Muscle layer of colon (tissue), 2 donors: ENCODE data around the gene ABCA13.

Experiments used
- H3K27ac ChIP-seq: one replicate; pipeline ENCODE4 v1.7.0; 2013; ENCODE audit warnings: low read depth, mild to moderate bottlenecking, low read length, moderate library complexity
- H3K27me3 ChIP-seq, 2 donors: one replicate each; pipeline ENCODE4 v1.7.0; 2013; ENCODE audit warnings: low read length in 2 of 2, mild to moderate bottlenecking in 2 of 2; ENCODE audit not compliant: insufficient read depth in 2 of 2, control insufficient read depth in 1 of 2
- H3K36me3 ChIP-seq: one replicate; pipeline ENCODE4 v1.7.0; 2013; ENCODE audit warnings: mild to moderate bottlenecking, low read length; ENCODE audit not compliant: insufficient read depth
- H3K4me1 ChIP-seq: one replicate; pipeline ENCODE4 v1.7.0; 2013; ENCODE audit warnings: mild to moderate bottlenecking, low read length; ENCODE audit not compliant: insufficient read depth
- H3K4me3 ChIP-seq, 2 donors: one replicate each; pipeline ENCODE4 v1.7.0; 2013; ENCODE audit warnings: low read length in 2 of 2, low read depth in 1 of 2, mild to moderate bottlenecking in 1 of 2, moderate library complexity in 1 of 2
- H3K9ac ChIP-seq: one replicate; pipeline ENCODE4 v1.7.0; 2013; ENCODE audit warnings: low read length
- H3K9me3 ChIP-seq: one replicate; pipeline ENCODE4 v1.7.0; 2013; ENCODE audit warnings: mild to moderate bottlenecking, low read length
- donor health status: abdominal sarcoma.
- donor health status: Adenocarcinoma of cecum.

Gene ABCA13

GRCh38 chr7:48497521-48497920 lies 326.3 kb downstream of the ABCA13 start:
- Histone ChIP-seq H3K4me1 (no peaks in the 10 kb centered on the region), H3K9me3 (no peaks in the 10 kb centered on the region), H3K36me3 (no peaks in the 10 kb centered on the region), H3K9ac (no peak overlapping the region), H3K27ac (no peak overlapping the region), H3K27me3 (no peaks in the 10 kb centered on the region), H3K4me3 (no peak overlapping the region)

DNA sequence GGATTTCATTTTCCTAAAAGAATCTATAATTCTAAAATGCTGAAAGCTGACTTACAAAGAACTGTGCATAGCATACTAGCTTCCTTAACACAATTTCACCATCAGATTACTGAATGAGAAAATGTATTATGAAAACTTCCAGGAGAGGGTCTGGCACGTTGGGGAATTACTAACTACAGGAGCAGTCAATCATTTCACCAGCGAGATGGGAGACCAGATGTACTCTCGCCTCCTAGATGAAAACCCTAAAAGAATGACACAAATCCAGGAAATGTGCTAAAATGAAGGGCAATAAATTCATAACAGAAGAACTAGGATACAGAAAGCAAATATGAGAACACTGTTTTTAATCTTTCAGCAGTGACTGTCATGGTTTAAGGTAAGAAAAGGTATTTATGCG lies 330.8 kb downstream of the ABCA13 start:
- Histone ChIP-seq H3K27ac (no peak overlapping the region), H3K4me1 (no peaks in the 10 kb centered on the region), H3K9ac (no peak overlapping the region), H3K4me3 (no peak overlapping the region), H3K36me3 (no peaks in the 10 kb centered on the region), H3K9me3 (no peaks in the 10 kb centered on the region), H3K27me3 (no peaks in the 10 kb centered on the region)

GRCh38 chr7:48505051-48505450 lies 333.8 kb downstream of the ABCA13 start:
- no peaks in the 10 kb centered on the region for H3K36me3 ChIP-seq
- no peak overlapping the region for H3K4me3 ChIP-seq
- H3K27ac ChIP-seq: no peak overlapping the region
- no peaks in the 10 kb centered on the region for H3K27me3 ChIP-seq
- no peak overlapping the region for H3K9ac ChIP-seq
- H3K9me3 ChIP-seq: no peaks in the 10 kb centered on the region
- H3K4me1 ChIP-seq: no peaks in the 10 kb centered on the region

DNA sequence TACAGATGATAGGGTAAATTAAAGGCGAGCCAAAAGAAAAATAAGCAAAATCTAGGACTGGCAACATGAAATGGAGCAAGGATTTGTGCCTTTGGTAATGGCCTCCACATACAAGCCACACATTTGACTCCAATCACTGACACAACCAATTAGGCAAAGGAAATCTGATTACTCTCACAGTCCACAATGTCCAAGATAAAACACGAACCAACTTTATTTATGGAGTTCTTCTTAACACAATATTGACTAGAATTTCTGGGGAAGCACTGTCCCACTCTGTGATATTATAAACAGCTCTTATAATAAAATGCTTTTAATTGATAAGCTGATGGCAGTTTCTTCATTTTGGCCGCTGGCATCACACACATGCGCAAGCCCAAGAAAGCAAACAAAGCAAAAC lies 334.2 kb downstream of the ABCA13 start:
- no peaks in the 10 kb centered on the region for H3K36me3 ChIP-seq
- no peak overlapping the region for H3K27ac ChIP-seq
- H3K9ac ChIP-seq: no peak overlapping the region
- H3K9me3 ChIP-seq: no peaks in the 10 kb centered on the region
- no peaks in the 10 kb centered on the region for H3K4me1 ChIP-seq
- H3K27me3 ChIP-seq: no peaks in the 10 kb centered on the region
- H3K4me3 ChIP-seq: no peak overlapping the region

DNA sequence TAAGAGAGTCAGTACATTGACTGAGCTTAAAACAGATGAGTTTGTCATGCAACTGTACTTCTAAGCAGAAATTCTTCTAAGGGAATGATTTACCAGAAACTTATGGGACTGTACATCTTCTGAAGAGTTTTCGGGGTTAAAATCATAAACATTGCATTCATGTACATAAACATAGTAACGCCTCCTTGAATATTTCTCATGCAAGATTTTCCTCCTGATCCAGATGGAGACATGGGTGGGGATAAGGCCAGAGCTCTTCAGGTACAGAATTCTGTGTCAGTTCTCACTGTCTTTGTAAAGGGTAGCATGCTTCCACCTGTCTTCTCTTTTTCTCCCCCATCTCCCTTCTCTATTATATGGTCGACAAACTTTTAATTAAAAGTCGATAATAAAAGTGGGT lies 335.3 kb downstream of the ABCA13 start:
- Histone ChIP-seq H3K9me3 (no peaks in the 10 kb centered on the region), H3K9ac (no peak overlapping the region), H3K27me3 (no peaks in the 10 kb centered on the region), H3K36me3 (no peaks in the 10 kb centered on the region), H3K27ac (no peak overlapping the region), H3K4me3 (no peak overlapping the region), H3K4me1 (no peaks in the 10 kb centered on the region)

GRCh38 chr7:48511080-48511479 lies 339.8 kb downstream of the ABCA13 start:
- Histone ChIP-seq H3K9ac (no peak overlapping the region), H3K27me3 (no peaks in the 10 kb centered on the region), H3K9me3 (no peaks in the 10 kb centered on the region), H3K4me3 (no peak overlapping the region), H3K4me1 (no peaks in the 10 kb centered on the region), H3K36me3 (no peaks in the 10 kb centered on the region), H3K27ac (no peak overlapping the region)

DNA sequence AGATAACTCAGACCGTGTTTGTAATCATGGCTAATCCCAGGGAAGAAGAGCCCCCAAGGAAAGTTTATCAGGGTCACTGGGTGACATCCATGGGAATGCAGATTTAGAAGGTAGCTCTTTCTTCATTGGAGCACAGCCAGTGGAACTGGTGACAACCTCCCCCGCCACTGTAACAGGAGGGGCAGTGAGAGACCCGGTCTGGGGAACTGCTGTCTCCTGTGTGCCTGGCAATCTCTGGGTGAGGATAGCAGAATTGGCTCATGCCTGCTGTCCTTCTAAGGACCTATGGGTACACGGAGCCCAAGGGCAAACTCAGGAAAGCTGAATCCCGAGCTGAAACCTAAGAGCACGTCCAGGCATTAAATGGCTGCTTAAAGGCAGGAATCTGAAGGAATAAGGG lies 341.6 kb downstream of the ABCA13 start:
- Histone ChIP-seq H3K4me3 (no peak overlapping the region), H3K9ac (no peak overlapping the region), H3K4me1 (no peaks in the 10 kb centered on the region), H3K27me3 (no peaks in the 10 kb centered on the region), H3K36me3 (no peaks in the 10 kb centered on the region), H3K27ac (no peak overlapping the region), H3K9me3 (no peaks in the 10 kb centered on the region)

DNA sequence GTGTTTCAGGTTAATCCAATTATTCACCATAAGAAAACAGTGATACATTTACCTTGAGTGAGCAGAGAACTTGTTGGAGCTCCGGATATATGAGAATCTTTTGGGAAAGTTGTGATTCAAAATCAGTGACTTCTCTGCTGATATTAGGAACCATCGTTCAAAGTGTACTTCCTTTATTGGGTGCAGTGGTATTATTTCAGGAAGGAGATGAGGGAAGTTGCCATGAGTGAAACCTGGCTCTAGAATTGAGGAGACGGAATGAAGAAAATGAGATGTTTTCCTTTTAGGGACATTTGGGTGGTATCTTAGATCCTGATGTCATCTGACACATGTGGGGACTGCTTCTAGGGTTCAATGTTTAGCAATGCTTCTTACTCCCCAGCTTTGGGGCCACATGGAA lies 343.9 kb downstream of the ABCA13 start:
- no peaks in the 10 kb centered on the region for H3K27me3 ChIP-seq
- H3K9ac ChIP-seq: no peak overlapping the region
- H3K36me3 ChIP-seq: no peaks in the 10 kb centered on the region
- H3K4me3 ChIP-seq: no peak overlapping the region
- no peaks in the 10 kb centered on the region for H3K4me1 ChIP-seq
- H3K9me3 ChIP-seq: no peaks in the 10 kb centered on the region
- no peak overlapping the region for H3K27ac ChIP-seq

DNA sequence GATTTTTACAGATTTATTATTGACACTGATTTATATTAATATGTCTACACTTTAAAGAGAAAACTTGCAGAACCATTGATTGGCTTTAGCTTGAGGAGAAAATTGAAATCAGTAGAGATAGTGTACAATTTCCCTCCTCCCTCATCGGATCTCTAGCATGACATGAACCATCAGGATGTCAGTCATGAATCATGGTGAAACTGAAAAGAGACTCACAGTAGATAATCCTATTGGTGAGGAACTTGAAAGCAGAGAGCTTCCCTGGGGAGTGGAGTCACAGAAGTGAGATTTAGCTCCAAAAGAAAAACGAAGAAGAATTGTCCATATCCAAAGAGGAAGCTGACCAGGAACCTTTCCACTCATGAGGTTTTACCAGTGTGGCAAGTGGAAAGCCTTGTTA lies 346.8 kb downstream of the ABCA13 start:
- Histone ChIP-seq H3K4me1 (no peaks in the 10 kb centered on the region), H3K4me3 (no peak overlapping the region), H3K36me3 (no peaks in the 10 kb centered on the region), H3K27ac (no peak overlapping the region), H3K27me3 (no peaks in the 10 kb centered on the region), H3K9me3 (no peaks in the 10 kb centered on the region), H3K9ac (no peak overlapping the region)

DNA sequence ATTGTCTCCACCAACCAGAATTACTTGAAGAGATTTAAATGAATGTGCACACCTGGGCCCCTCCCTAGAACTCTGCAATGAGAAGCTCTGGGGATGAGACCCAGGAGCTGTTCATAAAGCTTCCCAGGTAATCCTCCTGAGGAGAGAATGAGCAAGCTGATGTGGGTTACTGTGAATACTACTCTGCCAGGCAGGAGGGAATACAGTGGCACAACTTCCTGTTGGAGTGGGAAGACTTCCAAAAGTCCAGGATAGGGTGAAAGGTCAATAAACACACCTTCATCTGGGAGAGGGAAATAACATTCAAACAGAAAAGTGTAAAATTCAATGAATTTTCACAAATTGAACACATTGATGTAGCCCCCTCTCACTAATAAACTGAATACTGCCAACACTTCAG lies 351.4 kb downstream of the ABCA13 start:
- H3K9ac ChIP-seq: no peak overlapping the region
- no peaks in the 10 kb centered on the region for H3K4me1 ChIP-seq
- no peak overlapping the region for H3K27ac ChIP-seq
- H3K9me3 ChIP-seq: no peaks in the 10 kb centered on the region
- H3K36me3 ChIP-seq: no peaks in the 10 kb centered on the region
- H3K27me3 ChIP-seq: no peaks in the 10 kb centered on the region
- no peak overlapping the region for H3K4me3 ChIP-seq

DNA sequence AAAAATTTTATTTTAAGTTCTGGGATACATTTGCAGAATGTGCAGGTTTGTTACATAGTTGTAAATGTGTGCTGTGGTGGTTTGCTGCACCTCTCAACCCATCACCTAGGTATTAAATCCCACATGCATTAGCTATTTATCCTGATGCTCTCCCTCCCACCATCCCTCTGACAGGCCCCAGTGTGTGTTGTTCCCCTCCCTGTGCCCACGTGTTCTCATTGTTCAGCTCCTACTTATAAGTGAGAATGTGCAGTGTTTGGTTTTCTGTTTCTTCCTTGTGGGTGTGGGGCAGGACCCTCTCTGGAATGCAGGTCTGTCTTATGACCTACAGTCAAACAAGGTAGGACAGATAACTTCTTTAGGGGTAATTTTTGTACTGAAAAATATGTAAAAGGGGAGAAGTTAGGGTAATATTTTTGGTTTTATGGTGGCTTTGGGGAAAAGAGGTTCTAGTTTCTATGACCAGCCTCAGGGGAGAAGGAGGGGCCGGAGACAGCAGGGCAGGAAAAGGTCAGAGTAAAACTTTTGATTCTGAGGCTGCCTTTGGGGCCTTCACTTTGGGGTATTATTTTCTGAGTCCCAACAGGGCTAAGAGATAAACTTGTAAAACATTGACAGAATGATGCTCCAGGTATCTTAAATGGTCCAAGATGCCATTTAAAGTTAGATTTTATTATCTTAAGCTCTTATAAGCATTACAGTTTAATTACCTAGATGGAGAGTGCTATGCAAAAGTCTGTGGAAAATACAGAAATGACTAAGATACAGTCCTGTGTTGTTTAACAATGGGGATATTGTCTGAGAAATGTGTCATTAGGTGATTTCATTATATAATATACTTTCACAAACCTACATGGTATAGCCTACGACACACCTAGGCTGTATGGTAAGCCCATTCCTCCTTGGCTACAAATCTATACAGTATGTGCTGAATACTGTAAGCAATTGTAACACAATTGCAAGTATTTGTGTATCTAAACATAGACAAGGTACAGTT lies 354.8 kb downstream of the ABCA13 start:
- H3K9ac ChIP-seq: no peak overlapping the region
- no peak overlapping the region for H3K4me3 ChIP-seq
- H3K9me3 ChIP-seq: no peaks in the 10 kb centered on the region
- H3K27ac ChIP-seq: no peak overlapping the region
- no peaks in the 10 kb centered on the region for H3K36me3 ChIP-seq
- no peaks in the 10 kb centered on the region for H3K27me3 ChIP-seq
- no peaks in the 10 kb centered on the region for H3K4me1 ChIP-seq

DNA sequence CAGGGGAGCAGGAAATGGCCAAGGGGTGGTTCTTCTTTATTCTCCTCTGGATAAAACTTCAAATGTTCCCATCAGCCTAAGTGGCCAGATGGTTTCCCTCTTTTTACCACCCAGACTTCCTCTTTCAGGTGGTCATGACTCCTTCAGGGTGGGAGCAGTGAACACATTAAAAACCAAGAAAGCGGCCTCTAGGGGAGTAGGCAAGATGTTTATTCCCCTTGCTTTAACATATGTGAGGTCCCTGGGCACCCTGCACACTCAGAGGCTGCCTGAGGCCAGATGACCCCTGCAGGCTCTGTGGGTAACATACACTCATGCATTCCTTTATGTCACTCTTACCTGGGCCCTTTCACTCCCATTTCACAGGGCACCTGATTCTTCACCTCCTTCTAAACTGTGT lies 357.4 kb downstream of the ABCA13 start:
- Histone ChIP-seq H3K4me3 (no peak overlapping the region), H3K27me3 (no peaks in the 10 kb centered on the region), H3K36me3 (no peaks in the 10 kb centered on the region), H3K4me1 (no peaks in the 10 kb centered on the region), H3K27ac (no peak overlapping the region), H3K9me3 (no peaks in the 10 kb centered on the region), H3K9ac (no peak overlapping the region)
